HepG2 (cell line): ENCODE measurements around the gene B3GNT8. TPM values are rescaled to one million over a fixed set of nuclear protein-coding genes. Genes with fewer than 3 reads are reported as not detected.
A peak's percentile ranks its signal among the peaks of the same experiment; 100 is the strongest.

Source experiments
- AGO2 ChIP-seq: fragments of 200-400 bp; formaldehyde crosslinking; optimal IDR thresholded peaks from 2 replicates; pipeline ENCODE3; 2017; ENCODE audit warnings: mild to moderate bottlenecking, low read depth, low read length, moderate library complexity
- CBFB ChIP-seq: sonication (generic); formaldehyde crosslinking; IDR thresholded peaks from 2 replicates; pipeline ENCODE4 v1.4.0; 2020; ENCODE audit warnings: missing genetic modification reagents
- CREM ChIP-seq, 2 experiments: sonication (generic) in 1 of 2; formaldehyde crosslinking in 1 of 2; IDR thresholded peaks; 2 replicates each; pipeline versions ENCODE4 v1.4.0 to v1.6.1; 2016 to 2020; ENCODE audit warnings: antibody characterized with exemption in 1 of 2, mild to moderate bottlenecking in 1 of 2, missing genetic modification reagents in 1 of 2
- FIP1L1 ChIP-seq: fragments of 200-400 bp; formaldehyde crosslinking; IDR thresholded peaks from 2 replicates; pipeline ENCODE4 v1.6.1; 2018; ENCODE audit warnings: low read depth, mild to moderate bottlenecking, low read length, moderate library complexity, borderline replicate concordance; ENCODE audit not compliant: insufficient read depth
- HINFP ChIP-seq: sonication (generic); formaldehyde crosslinking; IDR thresholded peaks from 2 replicates; pipeline ENCODE4 v1.4.0; 2020; ENCODE audit warnings: low read depth, mild to moderate bottlenecking, missing genetic modification reagents
- IRF1 ChIP-seq: sonication (generic); formaldehyde crosslinking; IDR thresholded peaks from 2 replicates; pipeline ENCODE4 v1.4.0; 2020; ENCODE audit warnings: low read depth, mild to moderate bottlenecking, missing genetic modification reagents
- KDM1A ChIP-seq: IDR thresholded peaks from 2 replicates; pipeline ENCODE4 v1.6.1; 2016; ENCODE audit warnings: missing compliant biosample characterization
- MAFF ChIP-seq: IDR thresholded peaks from 2 replicates; pipeline ENCODE4 v1.6.1; 2011; ENCODE audit warnings: low read depth, low read length, improper control_type of control experiment
- MAFG ChIP-seq: sonication (generic); formaldehyde crosslinking; IDR thresholded peaks from 2 replicates; pipeline ENCODE4 v1.5.1; 2020; ENCODE audit warnings: mild to moderate bottlenecking, missing genetic modification reagents
- MYC ChIP-seq: sonication (generic); formaldehyde crosslinking; IDR thresholded peaks from 2 replicates; pipeline ENCODE4 v1.9.0; 2021; ENCODE audit warnings: missing genetic modification reagents, borderline replicate concordance
- PATZ1 ChIP-seq: sonication (generic); formaldehyde crosslinking; IDR thresholded peaks from 2 replicates; pipeline ENCODE4 v1.4.0; 2020; ENCODE audit warnings: missing genetic modification reagents
- RNF2 ChIP-seq: fragments of 450-650 bp; conservative IDR thresholded peaks from 2 replicates; pipeline ENCODE4 v1.6.1; 2016; ENCODE audit warnings: low read depth
- SAFB2 ChIP-seq: sonication (generic); formaldehyde crosslinking; IDR thresholded peaks from 2 replicates; pipeline ENCODE4 v1.5.1; 2020; ENCODE audit warnings: missing genetic modification reagents, low read depth, mild to moderate bottlenecking, borderline replicate concordance
- SIX1 ChIP-seq: sonication (generic); formaldehyde crosslinking; IDR thresholded peaks from 2 replicates; pipeline ENCODE4 v1.4.0; 2020; ENCODE audit warnings: missing genetic modification reagents, borderline replicate concordance
- SP5 ChIP-seq: IDR thresholded peaks from 2 replicates; pipeline ENCODE4 v1.6.1; 2016; ENCODE audit warnings: low read depth, borderline replicate concordance
- SRSF1 ChIP-seq: fragments of 200-400 bp; formaldehyde crosslinking; optimal IDR thresholded peaks from 2 replicates; pipeline ENCODE3; 2017; ENCODE audit warnings: mild to moderate bottlenecking, low read depth, low read length, moderate library complexity
- TCF7 ChIP-seq: sonication (generic); IDR thresholded peaks from 2 replicates; pipeline ENCODE4 v1.6.1; 2016; ENCODE audit warnings: antibody characterized with exemption, low read depth
- TOPORS ChIP-seq: sonication (generic); formaldehyde crosslinking; IDR thresholded peaks from 2 replicates; pipeline ENCODE4 v1.8.0; 2023; ENCODE audit warnings: mild to moderate bottlenecking, missing genetic modification reagents
- ZFP41 ChIP-seq: sonication (generic); formaldehyde crosslinking; IDR thresholded peaks from 2 replicates; pipeline ENCODE4 v1.4.0; 2020; ENCODE audit warnings: mild to moderate bottlenecking, missing genetic modification reagents, borderline replicate concordance
- ZFP62 ChIP-seq: sonication (generic); formaldehyde crosslinking; IDR thresholded peaks from 2 replicates; pipeline ENCODE4 v1.4.0; 2020; ENCODE audit warnings: missing genetic modification reagents
- ZFP90 ChIP-seq: sonication (generic); formaldehyde crosslinking; IDR thresholded peaks from 2 replicates; pipeline ENCODE4 v1.8.0; 2022; ENCODE audit warnings: missing genetic modification reagents, mild to moderate bottlenecking, inconsistent platforms, borderline replicate concordance
- ZFY ChIP-seq: sonication (generic); formaldehyde crosslinking; IDR thresholded peaks from 2 replicates; pipeline ENCODE4 v1.4.0; 2020; ENCODE audit warnings: missing genetic modification reagents
- ZNF3 ChIP-seq: IDR thresholded peaks from 2 replicates; pipeline ENCODE4 v1.7.0; 2017; ENCODE audit warnings: inconsistent platforms
- ZNF441 ChIP-seq: sonication (generic); formaldehyde crosslinking; IDR thresholded peaks from 2 replicates; pipeline ENCODE4 v1.7.0; 2021; ENCODE audit warnings: missing genetic modification reagents, borderline replicate concordance
- ZNF501 ChIP-seq: sonication (generic); formaldehyde crosslinking; IDR thresholded peaks from 2 replicates; pipeline ENCODE4 v1.5.1; 2020; ENCODE audit warnings: mild to moderate bottlenecking, moderate library complexity, missing genetic modification reagents
- ZNF557 ChIP-seq: sonication (generic); formaldehyde crosslinking; IDR thresholded peaks from 2 replicates; pipeline ENCODE4 v1.4.0; 2020; ENCODE audit warnings: missing genetic modification reagents
- ZNF75D ChIP-seq: sonication (generic); formaldehyde crosslinking; IDR thresholded peaks from 2 replicates; pipeline ENCODE4 v1.8.1; 2023; ENCODE audit warnings: missing genetic modification reagents, mild to moderate bottlenecking, borderline replicate concordance
- polyA plus RNA-seq, 8 experiments: library from polyadenylated mRNA; depleted of rRNA in 3 of 8; stranded (reverse) in 7 of 8; unstranded in 1 of 8; fragments of >200 nt; fragmentation: Illumina TruSeq in 4 of 8; extraction: Trizol in 4 of 8; gene quantifications; 2 replicates each; pipeline versions ENCODE4 v1.2.1 to v1.2.3, GENCODE V29; 2011 to 2016; ENCODE audit warnings: low read depth in 4 of 8, missing spikeins in 1 of 8, mixed read lengths in 1 of 8; ENCODE audit not compliant: insufficient read depth in 1 of 8
- total RNA-seq, 5 experiments: library from RNA; depleted of rRNA; stranded (reverse); fragments of >200 nt; fragmentation: Illumina TruSeq; extraction: Trizol; gene quantifications; 2 replicates each; pipeline ENCODE4 v1.2.3, GENCODE V29; 2016; ENCODE audit warnings: low read depth in 1 of 5

Gene B3GNT8
- total and polyA plus RNA-seq, 2 of the 13 experiments (the other 11 are each of a cell fraction or from before 2014, with no cell fraction given): 0.26 to 1.9 TPM

- peak; percentile 97 for TF ChIP-seq AGO2
- no peak for TF ChIP-seq TCF7
- no peak for TF ChIP-seq ZNF557 (CRISPR knock-in tag)
- peak; percentile 61 for TF ChIP-seq SP5 (CRISPR knock-in tag)
- no peak for TF ChIP-seq FIP1L1
- no peak for TF ChIP-seq TOPORS (CRISPR knock-in tag)
- TF ChIP-seq ZNF75D (CRISPR knock-in tag): no peak
- no peak for TF ChIP-seq MAFF
- TF ChIP-seq SRSF1: peak; percentile 66
- TF ChIP-seq ZFY: peak; percentile 56
- TF ChIP-seq MAFG (CRISPR knock-in tag): no peak
- no peak for TF ChIP-seq HINFP (CRISPR knock-in tag)
- TF ChIP-seq IRF1: no peak
- TF ChIP-seq CBFB (CRISPR knock-in tag): no peak
- no peak for TF ChIP-seq KDM1A (CRISPR knock-in tag)
- no peak for TF ChIP-seq CREM (IDR thresholded peaks at IDR 0.05)
- no peak for TF ChIP-seq CREM (CRISPR knock-in tag; IDR thresholded peaks at IDR 0.05)
- TF ChIP-seq ZFP90 (CRISPR knock-in tag): no peak
- TF ChIP-seq MYC (CRISPR knock-in tag): no peak; the same call in 1 of the 2 replicates
- no peak for TF ChIP-seq ZNF3 (CRISPR knock-in tag)
- TF ChIP-seq ZFP41 (CRISPR knock-in tag): no peak
- no peak for TF ChIP-seq RNF2
- no peak for TF ChIP-seq ZNF441 (CRISPR knock-in tag)
- TF ChIP-seq ZFP62 (CRISPR knock-in tag): no peak
- 0 out of 2 replicates have a peak, but pooled peaks have one; percentile 44 for TF ChIP-seq SAFB2 (CRISPR knock-in tag)
- no peak for TF ChIP-seq PATZ1 (CRISPR knock-in tag)
- TF ChIP-seq ZNF501: peak; percentile 62; the same call in 1 of the 2 replicates
- no peak for TF ChIP-seq SIX1 (CRISPR knock-in tag)
Measured at GRCh38 chr19:41376241-41376997, 50.8 kb downstream of the B3GNT8 start, which contains the start of gene TMEM91 (continued).
